ENCODE measurements around the gene EP300.
"Not testable (repeated sequence)": the region's sequence is repeated elsewhere in the genome, so short reads cannot be mapped to it uniquely, and the experiment has no call there.

GRCh38 chr22:41067968-41068367 is 24.4 kb upstream of the EP300 start:
- not testable (repeated sequence) for TF ChIP-seq CTCF, POLR2A (IDR thresholded peaks at IDR 0.05)
